HG03460 (cell line): ENCODE measurements around the gene APOBEC3H.

Experiments used
- ATAC-seq: cut with Tn5 transposase; IDR thresholded peaks from one replicate; pipeline ENCODE4 v1.9.1; 2021; ENCODE audit not compliant: unreplicated experiment

Gene APOBEC3H

DNA sequence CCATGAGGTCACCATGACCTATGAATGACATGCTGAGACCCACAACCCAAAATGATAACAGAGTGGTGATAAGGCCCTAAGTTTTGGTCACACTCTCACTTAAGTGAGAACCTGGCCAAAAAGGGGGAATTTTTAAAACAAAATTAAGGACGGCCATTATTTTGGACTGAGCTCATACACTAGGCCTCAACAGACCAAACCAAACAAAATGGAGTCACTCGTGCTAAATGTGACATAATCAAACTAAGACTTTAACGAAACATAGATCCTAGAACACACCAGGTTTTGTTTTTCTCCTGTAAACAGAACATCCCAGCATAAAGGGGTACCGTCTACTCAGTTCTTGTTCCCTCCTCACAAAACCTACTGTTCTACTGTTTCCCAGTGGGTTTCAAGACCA lies 11.4 kb downstream of the APOBEC3H start:
- ATAC-seq: no peak

DNA sequence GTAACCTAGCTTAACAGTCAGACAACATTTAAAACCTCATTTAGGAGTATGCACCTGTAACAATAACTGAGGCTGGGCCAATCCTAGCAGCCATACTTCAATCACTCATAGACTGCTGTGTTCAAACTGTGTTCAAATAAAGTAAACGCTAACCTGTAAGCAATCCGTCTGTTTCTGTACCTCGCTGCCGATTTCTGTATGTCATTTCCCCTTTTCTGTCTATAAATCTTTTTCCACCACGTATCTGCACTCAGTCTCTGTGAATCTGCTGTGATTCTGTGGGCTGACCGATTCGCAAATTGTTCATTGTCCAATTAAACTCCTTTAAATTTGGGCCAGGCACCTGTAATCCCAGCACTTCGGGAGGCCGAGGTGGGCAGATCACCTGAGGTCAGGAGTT lies 12.3 kb downstream of the APOBEC3H start:
- no peak for ATAC-seq

DNA sequence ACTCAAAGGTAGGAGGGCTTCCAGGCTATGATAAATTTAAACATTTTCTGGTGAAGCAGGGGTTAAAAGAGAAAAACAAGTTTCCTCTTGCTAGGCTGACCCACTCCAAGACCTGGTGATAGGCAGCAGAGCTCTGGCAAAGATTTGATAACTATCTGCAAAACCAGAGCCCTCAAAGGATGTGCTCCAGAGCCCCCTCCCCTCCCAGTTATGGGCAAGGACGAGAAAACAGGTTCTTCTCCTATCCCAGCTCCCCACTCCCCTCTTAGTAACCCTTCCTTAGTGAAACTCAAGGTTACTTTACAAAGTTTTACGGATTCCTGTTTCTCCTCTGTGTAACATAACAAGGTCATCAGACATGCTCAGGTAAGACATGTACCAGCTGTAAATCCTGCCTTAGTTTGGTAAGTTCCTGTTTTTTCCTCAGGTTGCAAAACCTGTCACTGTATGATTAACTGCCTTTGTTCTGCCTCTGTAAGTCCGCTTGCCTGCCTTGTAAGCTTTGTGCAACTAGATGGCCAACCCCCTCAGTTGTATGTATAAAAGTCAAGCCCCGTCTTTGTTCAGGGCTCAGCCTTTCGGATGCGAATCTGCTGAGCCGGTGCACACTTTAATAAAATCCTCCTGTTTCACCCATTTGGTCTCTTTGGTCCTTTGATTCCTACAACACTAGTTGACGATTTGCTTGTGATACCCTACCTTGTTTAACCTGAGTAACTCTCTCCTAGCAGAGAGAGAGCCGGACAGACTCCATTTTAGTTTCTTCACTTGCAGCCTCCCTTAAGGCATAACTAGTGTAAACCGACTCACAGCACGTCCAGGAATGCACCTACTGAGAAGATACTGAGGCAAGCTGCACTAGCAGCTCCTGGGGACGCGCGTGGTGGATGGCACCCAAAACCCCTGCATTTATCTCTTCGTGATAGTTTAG lies 13.9 kb downstream of the APOBEC3H start:
- no peak for ATAC-seq

DNA sequence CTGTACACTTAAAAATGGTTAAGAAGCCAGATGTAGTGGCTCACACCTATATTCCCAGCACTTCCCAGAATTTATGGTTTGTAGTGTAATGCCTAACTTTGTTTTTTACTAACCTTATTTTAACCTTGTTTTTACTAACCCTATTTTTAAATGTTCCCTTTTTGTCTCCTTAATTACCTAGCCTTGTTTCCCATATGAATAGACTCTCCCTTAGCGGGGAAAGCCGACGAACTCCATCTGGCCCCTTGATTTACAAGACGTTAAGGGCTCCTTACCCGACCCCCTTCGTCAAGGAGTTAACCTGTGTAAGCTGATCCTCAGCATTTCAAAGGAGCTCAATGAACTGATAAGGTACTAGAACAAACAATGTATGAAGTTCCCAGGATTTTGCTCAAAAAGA lies 17.1 kb downstream of the APOBEC3H start:
- no peak for ATAC-seq

DNA sequence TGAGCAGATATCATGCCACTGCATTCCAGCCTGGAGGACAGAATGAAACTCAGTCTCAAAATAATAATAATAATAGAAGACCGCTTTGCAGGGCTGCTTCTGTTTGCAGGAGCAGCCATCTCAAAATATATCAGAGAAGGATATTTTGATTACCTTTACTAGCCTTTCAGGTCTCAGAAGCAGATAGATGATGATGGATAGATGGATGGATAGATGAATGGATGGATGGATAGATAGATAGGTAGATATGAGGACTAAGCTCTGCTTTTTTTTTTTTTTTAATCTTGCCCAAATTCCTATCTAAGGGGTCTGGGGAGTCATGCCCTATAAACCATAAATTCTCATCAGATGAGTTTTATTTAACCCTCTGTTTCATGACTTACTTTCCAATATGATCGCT lies 18.5 kb downstream of the APOBEC3H start:
- ATAC-seq: no peak

DNA sequence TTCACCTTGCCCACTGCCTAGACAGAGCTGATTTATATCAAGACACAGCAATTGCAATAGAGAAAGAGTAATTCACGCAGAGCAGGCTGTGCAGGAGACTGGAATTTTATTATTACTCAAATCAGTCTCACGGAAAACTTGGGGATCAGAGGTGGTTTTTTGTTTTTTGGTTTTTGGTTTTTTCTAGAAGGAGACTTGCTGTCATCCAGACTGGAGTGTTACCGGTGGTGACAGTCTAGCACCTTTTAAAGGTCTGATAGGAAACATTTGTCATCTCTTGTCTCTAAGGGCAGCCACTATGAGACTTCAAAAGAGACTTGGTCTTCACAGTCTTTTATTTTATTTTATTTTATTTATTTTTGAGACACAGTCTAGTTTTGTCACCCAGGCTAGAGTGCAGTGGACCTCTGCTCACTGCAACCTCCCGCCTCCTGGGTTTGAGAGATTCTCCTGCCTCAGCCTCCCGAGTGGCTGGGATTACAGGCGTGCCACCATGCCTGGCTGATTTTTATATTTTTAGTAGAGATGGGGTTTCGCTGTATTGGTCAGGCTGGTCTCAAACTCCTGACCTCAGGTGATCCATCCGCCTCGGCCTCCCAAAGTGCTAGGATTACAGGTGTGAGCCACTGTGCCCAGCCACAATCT lies 19.1 kb downstream of the APOBEC3H start:
- no peak for ATAC-seq

DNA sequence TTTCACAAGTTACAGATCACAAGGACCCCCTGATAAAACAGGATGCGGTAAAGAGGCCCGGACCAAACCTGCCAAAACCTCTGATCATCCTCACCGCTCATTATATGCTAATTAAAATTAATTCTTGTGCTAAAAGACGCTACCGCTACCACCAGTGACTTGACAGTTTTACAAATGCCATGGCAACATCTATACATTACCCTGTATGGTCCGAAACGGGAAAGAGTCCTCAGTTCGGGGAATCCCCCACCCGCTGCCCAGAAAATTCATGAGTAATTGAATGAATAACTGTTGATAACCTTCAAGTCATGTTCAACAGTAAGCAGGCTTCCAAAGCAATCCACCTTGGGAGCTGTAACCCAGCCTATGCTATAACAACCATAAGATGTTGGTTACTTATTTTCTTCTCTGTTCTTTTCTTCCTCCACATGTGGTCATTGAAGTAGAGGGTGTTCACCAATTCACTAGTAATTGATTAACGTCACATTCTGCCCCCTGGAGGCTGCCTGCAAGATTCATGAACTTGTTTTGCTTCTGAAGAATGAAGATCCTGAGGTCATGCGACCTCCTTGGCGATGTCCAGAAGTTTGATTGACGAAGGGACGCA lies 20.6 kb downstream of the APOBEC3H start:
- no peak for ATAC-seq

DNA sequence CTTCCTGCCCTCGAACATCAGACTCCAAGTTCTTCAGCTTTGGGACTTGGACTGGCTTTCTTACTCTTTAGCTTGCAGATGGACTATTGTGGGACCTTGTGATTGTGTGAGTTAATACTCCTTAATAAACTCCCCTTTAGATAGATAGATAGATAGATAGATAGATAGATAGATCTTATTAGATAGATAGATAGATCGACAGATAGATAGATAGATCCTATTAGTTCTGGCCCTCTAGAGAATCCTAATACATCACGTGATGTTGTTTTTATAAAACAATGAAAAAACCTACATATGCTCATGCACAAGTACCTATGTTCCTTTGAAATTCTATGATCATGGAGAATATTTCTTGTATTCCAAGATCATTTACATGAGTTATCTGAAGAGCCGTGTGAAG lies 23.9 kb downstream of the APOBEC3H start:
- ATAC-seq: no peak

DNA sequence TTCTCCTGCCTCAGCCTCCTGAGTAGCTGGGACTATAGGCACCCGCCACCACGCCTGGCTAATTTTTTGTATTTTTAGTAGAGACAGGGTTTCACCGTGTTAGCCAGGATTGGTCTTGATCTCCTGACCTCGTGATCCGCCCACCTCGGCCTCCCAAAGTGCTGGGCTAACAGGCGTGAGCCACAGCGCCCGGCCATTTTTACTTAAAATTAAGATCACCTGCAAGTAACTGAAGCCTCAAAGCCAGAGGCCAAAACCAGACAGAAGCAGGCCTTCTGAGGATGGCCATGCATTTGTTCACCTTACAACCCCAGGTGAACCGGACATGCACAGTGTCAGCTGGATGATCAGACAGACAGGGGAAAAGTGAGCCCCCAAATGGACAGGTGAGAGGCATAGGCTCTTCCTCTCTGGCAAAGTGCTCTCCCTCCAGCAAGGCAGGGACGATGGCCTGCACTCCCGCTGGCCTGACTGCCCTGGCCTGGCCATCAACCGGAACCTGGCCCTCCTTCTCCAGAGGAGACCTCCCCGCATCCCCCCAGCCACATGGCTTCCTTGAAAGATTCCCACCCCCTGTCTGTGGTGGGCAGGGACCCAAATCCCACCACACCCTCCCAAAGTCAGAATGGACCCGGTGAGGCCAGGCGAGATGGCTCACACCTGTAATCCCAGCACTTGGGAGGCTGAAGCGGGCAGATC lies 25.9 kb downstream of the APOBEC3H start:
- ATAC-seq: no peak

DNA sequence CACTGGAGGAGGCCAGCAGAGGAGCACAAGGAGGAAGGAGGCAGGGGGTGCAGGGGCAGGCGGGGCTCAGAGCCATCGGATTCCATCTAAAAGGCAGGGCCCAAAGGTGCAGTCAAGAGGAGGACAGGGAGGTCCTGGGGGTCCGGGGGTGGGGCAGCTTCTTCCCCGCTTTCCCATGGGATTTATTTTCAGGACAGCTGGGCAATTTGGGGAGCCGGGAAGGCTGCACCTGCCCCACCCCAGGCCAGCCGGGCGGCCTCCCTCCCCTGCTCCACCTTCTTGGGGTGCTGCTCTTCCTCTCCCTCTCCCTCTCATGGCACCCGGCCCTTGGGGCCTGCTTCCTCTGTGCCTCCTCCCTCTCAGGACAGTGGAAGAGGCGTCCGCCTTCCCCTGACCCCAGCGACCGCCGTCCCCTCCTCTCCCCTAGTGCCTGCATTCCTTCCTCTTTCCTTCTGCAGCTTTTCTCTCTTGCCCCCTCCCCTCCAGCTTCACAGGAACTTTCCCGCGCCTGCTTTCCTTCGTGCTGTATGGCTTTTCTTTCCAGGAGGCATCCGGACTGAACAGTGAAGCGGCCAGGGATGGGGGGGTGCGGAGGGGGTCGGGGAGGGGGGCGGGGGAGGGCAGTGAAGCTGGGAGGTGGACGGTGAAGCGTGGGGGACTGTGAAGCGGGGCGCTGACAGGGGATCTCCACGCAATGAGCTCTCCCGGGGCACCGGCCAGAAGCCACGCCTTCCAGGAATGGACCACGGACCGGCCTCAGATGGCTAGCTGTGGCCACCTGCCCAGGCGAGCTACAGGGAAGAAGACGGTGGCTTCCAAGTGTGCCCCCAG lies 26.9 kb downstream of the APOBEC3H start:
- ATAC-seq: no peak

DNA sequence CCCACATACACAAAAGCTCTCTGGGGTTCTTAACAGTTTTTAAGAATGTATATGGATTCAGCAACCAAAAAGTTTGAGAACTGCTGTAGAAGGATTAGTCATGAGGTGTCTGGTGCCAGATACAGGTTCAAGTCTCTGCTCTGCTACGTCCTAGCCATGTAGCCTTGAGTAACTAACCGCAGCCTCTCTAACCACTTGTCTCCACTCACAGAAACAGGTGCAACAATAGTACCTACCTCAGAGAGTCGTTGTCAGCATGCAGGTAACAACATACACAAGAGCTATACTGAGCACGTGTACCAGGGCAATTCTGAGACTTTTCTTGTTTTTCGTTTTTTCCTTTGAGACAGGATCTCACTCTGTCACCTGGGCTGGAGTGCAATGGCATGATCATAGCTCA lies 28.6 kb downstream of the APOBEC3H start:
- no peak for ATAC-seq

DNA sequence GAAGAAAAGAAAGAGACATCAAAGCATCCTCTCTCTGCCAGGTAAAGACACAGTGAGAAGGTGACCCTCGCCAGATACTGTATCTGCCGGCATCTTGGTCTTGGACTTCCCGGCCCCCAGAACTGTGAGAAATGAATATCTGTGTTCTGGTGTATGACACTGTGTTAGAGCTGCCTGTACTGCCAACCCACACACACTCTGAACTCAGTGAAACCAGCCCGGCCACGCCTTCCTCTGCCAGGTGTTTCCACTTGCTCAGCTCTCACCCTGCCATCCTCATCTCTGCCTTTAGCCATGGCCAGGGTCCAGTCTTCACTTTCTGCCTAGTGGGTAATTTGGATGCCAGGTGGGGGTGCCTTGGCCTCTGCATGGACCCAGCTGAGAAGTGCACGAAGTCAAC lies 31.5 kb downstream of the APOBEC3H start:
- no peak for ATAC-seq

DNA sequence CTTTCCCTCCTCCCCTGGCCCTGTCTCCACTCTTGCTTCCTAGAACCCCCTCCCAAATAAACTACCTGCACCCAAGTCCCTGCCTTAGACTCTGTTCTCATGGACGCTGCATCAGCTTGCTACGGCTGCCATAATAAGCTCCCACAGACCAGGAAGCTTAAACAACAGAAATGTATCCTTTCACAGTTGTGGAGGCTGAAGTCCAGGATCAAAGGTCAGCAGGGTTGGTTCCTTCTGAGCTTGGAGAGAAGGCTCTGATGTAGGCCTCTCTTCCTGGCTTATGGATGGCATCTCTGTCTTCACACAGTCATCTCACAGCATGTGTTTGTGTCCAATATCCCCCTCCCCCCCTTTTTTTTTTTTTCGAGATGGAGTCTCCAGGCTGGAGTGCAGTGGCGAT lies 32.0 kb downstream of the APOBEC3H start:
- no peak for ATAC-seq

DNA sequence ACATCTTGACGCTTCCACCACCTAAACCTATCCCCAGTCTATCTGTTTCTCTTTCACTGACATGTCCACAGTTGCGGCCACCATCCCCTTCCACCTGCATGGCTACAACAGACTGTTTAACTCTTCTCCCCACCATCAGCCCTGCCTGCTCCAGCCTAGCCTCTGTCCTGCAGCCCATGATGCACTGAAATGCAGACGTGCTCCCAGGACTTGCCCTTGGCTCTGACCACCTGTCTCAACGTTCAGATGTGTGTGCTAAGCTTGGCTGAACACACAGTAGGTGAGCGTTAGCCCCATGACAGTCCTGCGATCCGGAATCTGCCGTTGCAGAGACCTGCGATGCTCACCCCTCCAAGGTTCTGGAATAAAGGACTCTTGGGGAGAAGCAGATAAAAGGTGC lies 32.7 kb downstream of the APOBEC3H start:
- ATAC-seq: no peak

DNA sequence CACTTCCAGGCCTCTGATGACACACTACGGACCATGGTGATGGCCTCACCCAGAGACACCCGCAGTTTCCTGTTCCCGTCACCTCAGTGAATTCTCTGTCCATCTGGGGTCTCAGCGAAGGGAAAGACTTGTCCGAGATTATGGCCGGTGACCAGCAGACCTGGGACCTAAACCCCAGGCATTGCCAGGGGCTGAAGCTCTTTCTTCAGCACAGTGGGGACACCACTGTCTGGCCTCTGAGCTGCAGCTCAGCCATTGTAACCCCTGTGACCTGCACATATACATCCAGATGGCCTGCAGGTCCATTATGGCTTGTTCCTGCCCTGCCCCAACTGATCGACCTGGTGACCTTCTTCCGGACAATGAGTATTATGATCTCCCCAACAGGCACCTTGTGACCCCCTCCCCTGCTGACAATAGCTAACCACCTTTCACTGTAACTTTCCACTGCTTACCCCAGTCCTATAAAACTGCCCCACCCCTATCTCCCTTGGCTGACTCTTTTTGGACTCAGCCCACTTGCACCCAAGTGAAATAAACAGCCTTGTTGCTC lies 33.2 kb downstream of the APOBEC3H start:
- no peak for ATAC-seq

DNA sequence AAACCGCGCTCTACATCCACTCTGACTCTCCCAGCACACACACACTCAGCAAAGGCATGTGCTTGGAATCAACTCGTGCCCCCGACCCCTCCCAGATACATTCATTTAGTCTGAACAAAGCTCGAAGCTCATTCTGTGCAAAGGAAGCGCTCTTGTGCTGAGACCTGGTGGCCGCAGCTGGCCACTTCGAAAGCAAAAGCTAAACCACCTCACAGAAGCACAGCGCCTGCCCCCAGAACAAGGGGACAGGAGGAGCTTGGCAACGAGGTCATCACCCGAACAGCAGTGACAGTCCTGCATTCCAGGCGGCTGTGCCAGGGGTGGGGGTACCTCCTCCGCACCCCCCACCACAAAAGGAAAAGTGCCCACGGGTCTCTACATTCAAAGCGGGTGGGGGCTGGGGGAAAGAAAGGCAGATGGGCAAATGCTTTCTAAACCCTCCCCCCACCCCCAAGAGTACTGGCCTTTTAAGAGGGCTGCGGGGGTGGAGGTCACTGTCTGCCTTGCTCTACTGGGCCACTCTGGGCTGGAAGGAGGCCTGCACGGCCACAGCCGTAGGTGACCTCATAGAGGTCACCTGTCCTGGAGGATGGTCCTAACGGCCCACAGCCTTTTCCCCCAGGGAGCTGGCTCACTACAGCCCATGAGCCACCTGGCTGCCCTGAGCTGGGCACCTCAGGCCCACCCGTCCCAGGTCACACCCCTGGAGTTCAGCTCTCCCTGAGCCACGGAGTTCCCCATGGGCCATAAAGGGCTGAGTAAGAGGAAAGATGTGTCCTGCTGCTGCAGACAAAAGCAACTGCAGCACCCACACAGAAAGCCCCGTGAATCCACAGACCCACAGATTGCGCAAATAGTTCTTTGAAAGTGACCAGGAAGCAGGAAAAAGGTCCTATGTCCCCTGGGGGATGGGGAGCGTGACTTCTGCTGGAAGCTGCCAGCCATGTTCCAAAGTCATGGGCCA lies 34.1 kb downstream of the APOBEC3H start:
- no peak for ATAC-seq

DNA sequence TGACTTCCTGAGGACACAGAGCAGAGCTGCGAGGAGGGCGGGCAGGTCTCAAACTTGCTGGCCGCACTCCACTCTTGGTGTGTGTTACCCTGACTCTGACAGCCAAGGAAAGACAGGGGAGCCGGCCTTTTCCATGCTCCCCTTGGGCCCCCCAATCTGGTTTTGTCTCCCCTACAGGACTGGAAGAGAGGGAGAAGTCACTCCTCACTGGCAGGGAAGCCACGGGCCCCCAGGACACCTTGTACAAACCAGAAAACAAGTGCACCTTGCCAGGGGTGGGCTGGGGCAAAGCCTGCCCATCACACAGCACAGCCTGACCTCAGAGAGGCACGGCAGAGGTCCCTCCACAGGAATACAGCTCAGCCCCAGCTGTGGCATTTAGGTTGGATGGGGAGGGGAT lies 35.2 kb downstream of the APOBEC3H start:
- ATAC-seq: no peak

DNA sequence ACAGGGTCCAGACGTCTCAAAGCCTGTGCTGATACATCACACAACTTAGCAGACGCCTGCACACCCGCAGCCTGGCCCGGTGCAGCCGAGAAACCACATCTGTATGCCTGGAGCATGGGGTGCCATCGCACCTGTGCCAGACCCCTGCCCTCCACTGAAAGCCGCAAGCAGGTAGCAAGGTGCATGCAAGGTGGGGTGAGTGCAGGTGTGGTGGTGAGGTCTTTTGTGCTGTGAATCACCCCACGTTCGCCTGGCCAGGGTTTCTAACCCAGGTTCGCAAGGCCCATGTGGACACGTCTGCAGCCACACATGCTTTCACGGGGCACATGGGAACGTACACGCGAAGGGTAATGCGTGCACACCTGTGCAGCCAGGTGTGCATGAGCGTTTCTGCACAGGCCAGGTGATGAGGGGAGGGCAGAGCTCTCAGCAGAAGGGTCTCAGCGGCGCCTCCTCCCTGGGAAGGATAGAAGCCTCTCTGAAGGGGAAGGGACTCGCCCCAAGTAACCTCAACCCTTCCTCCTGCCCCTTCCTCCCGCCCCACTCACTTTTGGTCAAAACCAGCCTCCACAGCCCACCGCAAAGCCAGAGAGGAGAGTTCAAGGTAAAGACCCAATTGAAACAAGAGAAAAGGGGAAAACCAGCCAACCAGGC lies 36.0 kb downstream of the APOBEC3H start:
- no peak for ATAC-seq

DNA sequence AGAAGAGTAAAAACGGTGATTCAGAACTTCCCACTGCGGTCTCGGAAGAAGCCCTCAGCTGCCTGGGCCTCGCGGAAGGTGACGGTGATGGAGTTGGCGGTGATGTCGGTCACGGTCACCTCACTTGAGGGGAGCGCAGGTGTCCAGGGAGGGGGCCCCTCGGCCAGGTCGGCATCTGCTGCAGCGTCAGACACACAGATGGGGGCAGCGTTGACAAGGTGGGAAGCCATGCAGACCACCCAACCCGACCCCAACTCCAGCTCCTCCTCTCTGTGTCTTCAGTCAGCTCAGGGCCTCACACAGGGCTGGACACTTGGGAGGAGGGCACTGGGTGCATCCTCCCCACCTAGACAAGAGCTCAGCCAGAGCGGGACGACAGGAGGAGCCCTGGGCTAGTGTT lies 36.8 kb downstream of the APOBEC3H start:
- ATAC-seq: no peak
